ENCODE results near the gene DGCR8. TPM values are rescaled to one million over a fixed set of nuclear protein-coding genes. Genes with fewer than 3 reads are reported as not detected.

The DGCR8 gene
- total and polyA plus RNA-seq, 4 donors = 13.2 to 38.4 (median 26.2) TPM

DNA sequence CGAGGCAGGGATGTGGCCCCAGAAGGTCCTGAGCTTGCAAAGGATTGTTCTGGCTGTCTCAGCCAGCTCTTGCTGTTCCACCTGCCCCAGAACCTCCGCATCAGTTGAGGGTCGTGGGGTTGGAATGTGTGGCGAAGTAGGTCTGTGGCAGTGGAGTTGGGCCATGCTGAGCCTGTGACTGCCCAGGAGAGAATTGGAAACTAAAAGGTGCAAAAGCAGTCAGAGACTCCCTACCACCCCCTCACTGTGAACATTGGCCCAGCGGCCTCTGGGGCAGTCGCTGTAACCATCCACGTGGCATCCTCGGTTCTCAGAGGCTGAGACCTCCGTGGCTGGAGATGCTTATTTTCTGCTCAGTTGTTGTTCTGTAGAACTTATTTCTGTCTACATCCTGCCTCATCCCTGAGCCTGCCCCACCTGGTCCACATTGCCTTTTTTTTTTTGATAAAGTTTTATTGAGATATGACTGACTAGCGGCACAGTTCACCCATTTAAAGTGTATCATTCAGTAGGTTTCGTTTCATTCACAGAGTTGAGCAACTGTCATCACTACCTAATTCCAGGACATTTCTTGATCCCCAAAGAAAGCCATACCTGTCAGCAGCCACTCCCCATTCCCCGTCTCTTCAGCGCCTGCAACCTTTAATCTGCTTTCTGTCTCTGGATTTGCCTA is 22.3 kb upstream of the DGCR8 start:
- Histone ChIP-seq H3K4me3 (no peak overlapping the region), H3K4me1 (ENCODE audit: control insufficient read depth in 5 of 5, insufficient read depth in 5 of 5, low read length in 5 of 5) (peaks cover 0 to 9% (median 3%) of the 10 kb centered on the region in 5 donors), H3K27me3 (ENCODE audit: control insufficient read depth in 3 of 3, insufficient read depth in 3 of 3, low read length in 2 of 3) (no peaks in the 10 kb centered on the region), H3K36me3 (ENCODE audit: control insufficient read depth in 4 of 4, insufficient read depth in 4 of 4, low read length in 4 of 4) (peaks cover 0 to 58% (median 3%) of the 10 kb centered on the region in 4 donors), H3K9me3 (ENCODE audit: control insufficient read depth in 4 of 4, insufficient read depth in 3 of 4, low read length in 3 of 4) (no peaks in the 10 kb centered on the region), H3K27ac (ENCODE audit: low read depth in 1 of 2, low read length in 1 of 2) (no peak overlapping the region), H3K9ac (ENCODE audit: insufficient read depth in 1 of 2, low read length in 2 of 2) (no peak overlapping the region)
- ATAC-seq (ENCODE audit: insufficient read depth, low FRiP score) (no peak), DNase-seq (no peak)
- no peak for TF ChIP-seq CTCF (IDR thresholded peaks at IDR 0.05; ENCODE audit: control extremely low read depth, extremely low read depth)
- 97% methylated on average over 13 of the region's 13 CpGs for WGBS, 2 donors

- Histone ChIP-seq H3K27me3 (ENCODE audit: control insufficient read depth in 3 of 3, insufficient read depth in 3 of 3, low read length in 2 of 3) (no peaks in the 10 kb centered on the region), H3K9ac (ENCODE audit: insufficient read depth in 1 of 2, low read length in 2 of 2) (no peak overlapping the region), H3K4me1 (ENCODE audit: control insufficient read depth in 5 of 5, insufficient read depth in 5 of 5, low read length in 5 of 5) (peaks cover 0 to 3% (median 0%) of the 10 kb centered on the region in 5 donors), H3K27ac (ENCODE audit: low read depth in 1 of 2, low read length in 1 of 2) (no peak overlapping the region), H3K4me3 (no peak overlapping the region), H3K36me3 (ENCODE audit: control insufficient read depth in 4 of 4, insufficient read depth in 4 of 4, low read length in 4 of 4) (peaks cover 0 to 56% (median 0%) of the 10 kb centered on the region in 4 donors), H3K9me3 (ENCODE audit: control insufficient read depth in 4 of 4, insufficient read depth in 3 of 4, low read length in 3 of 4) (no peaks in the 10 kb centered on the region)
- DNase-seq (no peak), ATAC-seq (ENCODE audit: insufficient read depth, low FRiP score) (no peak)
- WGBS, 2 donors = 89 to 90% methylated on average over 10 of the region's 10 CpGs
- no peak for TF ChIP-seq CTCF (IDR thresholded peaks at IDR 0.05; ENCODE audit: control extremely low read depth, extremely low read depth)
These were observed 20.9 kb upstream of the DGCR8 start for GRCh38 chr22:20058989-20059770.

- no peaks in the 10 kb centered on the region for H3K27me3 ChIP-seq (ENCODE audit: control insufficient read depth in 3 of 3, insufficient read depth in 3 of 3, low read length in 2 of 3)
- H3K27ac ChIP-seq (ENCODE audit: low read depth in 1 of 2, low read length in 1 of 2) = peak overlapping the region in 1 of 2 donors; percentile 48
- 91 to 92% methylated on average over 10 of the region's 10 CpGs for WGBS, 2 donors
- no peak overlapping the region for H3K4me3 ChIP-seq
- ATAC-seq (ENCODE audit: insufficient read depth, low FRiP score) = no peak
- no peak for DNase-seq
- peaks cover 0 to 3% (median 0%) of the 10 kb centered on the region in 5 donors for H3K4me1 ChIP-seq (ENCODE audit: control insufficient read depth in 5 of 5, insufficient read depth in 5 of 5, low read length in 5 of 5)
- H3K9ac ChIP-seq (ENCODE audit: insufficient read depth in 1 of 2, low read length in 2 of 2) = peak overlapping the region in 1 of 2 donors; percentile 11
- H3K9me3 ChIP-seq (ENCODE audit: control insufficient read depth in 4 of 4, insufficient read depth in 3 of 4, low read length in 3 of 4) = no peaks in the 10 kb centered on the region
- no peak for TF ChIP-seq CTCF (IDR thresholded peaks at IDR 0.05; ENCODE audit: control extremely low read depth, extremely low read depth)
- H3K36me3 ChIP-seq (ENCODE audit: control insufficient read depth in 4 of 4, insufficient read depth in 4 of 4, low read length in 4 of 4) = peaks cover 0 to 52% (median 0%) of the 10 kb centered on the region in 4 donors
These were observed 19.2 kb upstream of the DGCR8 start for GRCh38 chr22:20060700-20061480.

Measured in lung (tissue), 12 donors.